Measurements from ENCODE around the gene ZDHHC14.
A peak's percentile ranks its signal among the peaks of the same experiment; 100 is the strongest.

Gene ZDHHC14

DNA sequence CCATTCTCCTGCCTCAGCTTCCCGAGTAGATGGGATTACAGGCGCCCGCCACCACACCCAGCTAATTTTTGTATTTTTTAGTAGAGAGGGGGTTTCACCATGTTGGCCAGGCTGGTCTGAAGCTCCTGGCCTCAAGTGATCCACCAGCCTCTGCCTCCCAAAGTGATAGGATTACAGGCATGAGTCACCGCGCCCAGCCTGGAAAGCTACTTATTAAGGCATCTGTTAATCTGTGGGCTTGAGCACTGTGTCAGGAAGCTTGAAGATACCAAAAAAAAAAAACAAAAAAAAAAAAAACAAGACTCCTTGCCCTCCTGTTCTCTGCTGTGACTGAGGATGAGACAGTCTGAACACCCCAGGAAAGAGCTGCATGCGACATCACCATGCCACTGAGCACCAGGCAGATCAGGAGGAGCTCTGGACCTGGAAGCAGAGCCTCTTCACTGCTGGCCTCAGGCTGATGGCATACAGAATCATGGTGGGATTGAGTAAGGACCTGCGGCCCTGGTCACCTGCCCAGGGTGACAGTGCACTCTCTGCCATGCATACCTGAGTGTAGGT lies 275.5 kb downstream of the ZDHHC14 start:
- Histone ChIP-seq H3K9ac (no peak overlapping the region), H3K36me3 (peaks cover 0 to 63% (median 0%) of the 10 kb centered on the region in 11 experiments; a peak in 9 of 22 replicates), H3K27ac (no peak overlapping the region), H3K4me1 (peaks cover 4 to 27% (median 18%) of the 10 kb centered on the region in 10 experiments; a peak in 19 of 20 replicates), H3K4me3 (no peak overlapping the region), H3K4me2 (no peak overlapping the region), H3K27me3 (no peaks in the 10 kb centered on the region), H4K20me1 (no peaks in the 10 kb centered on the region), H3K9me3 (replicated peaks in 1 of 11) (no peaks in the 10 kb centered on the region)
- no peak for TF ChIP-seq Cebpa-rat (IDR thresholded peaks at IDR 0.05)

DNA sequence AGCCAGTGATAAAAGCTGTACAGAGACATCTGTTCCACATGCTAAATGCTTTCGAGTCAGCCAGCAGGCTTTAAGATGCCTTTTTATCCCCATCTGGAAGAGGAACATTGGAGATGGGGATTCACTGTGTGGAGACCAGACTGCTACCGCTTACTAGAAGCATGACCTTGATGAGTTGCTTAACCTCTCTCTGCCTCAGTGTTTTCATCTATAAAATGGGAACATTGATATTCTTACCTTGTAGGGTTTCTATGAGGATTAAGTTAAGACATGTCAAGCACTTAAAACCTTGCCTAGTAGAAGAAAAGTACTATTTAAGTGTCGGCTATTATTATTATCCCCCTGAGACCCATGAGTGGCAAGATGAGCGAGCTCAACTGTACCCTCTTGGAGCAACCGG lies 276.8 kb downstream of the ZDHHC14 start:
- H3K4me1 ChIP-seq: peaks cover 4 to 30% (median 21%) of the 10 kb centered on the region in 10 experiments; a peak in 19 of 20 replicates
- no peak overlapping the region; a peak in 1 of 22 replicates for H3K4me2 ChIP-seq

DNA sequence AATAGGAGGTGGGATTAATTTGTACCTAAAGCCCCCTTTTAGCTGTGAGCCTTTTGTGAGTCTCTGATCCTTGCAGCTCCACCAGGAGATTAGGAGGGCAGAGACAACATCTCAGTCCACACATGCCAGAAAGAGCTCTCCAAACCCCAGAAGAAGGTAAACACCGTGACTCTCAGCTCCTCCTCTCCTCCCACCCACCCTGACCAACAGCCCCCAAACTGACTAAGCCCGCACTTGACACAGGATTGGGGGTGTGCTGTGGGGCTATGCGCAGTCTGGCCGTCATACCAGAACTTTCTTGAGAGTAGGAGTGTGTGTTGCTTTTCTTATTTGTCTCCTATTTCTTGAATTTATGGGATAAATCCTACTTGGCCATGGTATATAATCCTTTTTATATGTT lies 277.3 kb downstream of the ZDHHC14 start:
- Histone ChIP-seq H3K4me2 (peak overlapping the region in 4 of 11 experiments; percentile 42 to 64 (median 55); a peak in 8 of 22 replicates), H3K27me3 (no peaks in the 10 kb centered on the region), H3K4me1 (peaks cover 4 to 30% (median 21%) of the 10 kb centered on the region in 10 experiments; a peak in 19 of 20 replicates), H4K20me1 (no peaks in the 10 kb centered on the region), H3K9ac (no peak overlapping the region), H3K9me3 (replicated peaks in 1 of 11) (peaks cover 0 to 4% (median 1%) of the 10 kb centered on the region in 11 experiments; a peak in 8 of 22 replicates), H3K36me3 (peaks cover 0 to 62% (median 0%) of the 10 kb centered on the region in 11 experiments; a peak in 9 of 22 replicates), H3K4me3 (no peak overlapping the region), H3K27ac (no peak overlapping the region)
- TF ChIP-seq Cebpa-rat (IDR thresholded peaks at IDR 0.05): no peak

More for the DNA sequence above, 276.8 kb downstream of the ZDHHC14 start:
- Histone ChIP-seq H3K9ac (no peak overlapping the region), H3K36me3 (peaks cover 0 to 60% (median 0%) of the 10 kb centered on the region in 11 experiments; a peak in 9 of 22 replicates), H3K27ac (no peak overlapping the region), H3K27me3 (no peaks in the 10 kb centered on the region), H4K20me1 (no peaks in the 10 kb centered on the region), H3K4me3 (no peak overlapping the region), H3K9me3 (replicated peaks in 1 of 11) (no peaks in the 10 kb centered on the region)
- TF ChIP-seq Cebpa-rat (IDR thresholded peaks at IDR 0.05): no peak

DNA sequence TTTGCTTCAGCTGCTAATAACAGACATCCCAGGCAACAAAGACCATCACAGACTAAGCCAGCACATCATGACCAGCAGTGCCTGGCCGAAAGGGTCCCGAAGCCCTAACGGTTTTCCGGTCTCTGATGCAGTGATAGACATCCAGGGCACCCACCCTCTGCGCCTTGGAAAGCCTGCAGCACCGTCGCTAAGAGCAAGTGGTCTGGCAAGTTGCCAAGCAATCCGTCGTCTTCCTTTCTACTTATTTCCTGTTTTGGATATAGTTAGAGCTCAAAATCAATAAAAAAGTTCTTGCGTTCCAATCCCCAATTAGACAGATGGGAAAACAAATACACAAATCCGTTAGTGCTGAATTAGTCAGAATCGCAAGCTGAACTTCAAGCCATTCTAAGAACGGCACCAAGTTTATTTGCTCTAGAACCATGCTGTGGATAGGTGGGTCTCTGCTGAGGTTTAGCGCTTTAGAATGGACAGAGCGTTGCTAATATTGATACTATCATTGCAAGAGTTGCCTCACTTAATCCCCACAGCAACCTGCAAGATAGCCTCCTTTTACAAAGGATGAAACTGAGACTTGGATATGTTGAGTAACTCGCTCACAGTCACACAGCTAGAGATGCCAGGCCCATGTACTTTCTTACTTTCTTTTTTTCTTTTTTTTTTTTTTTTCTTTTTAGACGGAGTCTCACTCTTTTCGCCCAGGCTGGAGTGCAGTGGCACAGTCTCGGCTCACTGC lies 278.7 kb downstream of the ZDHHC14 start:
- no peak overlapping the region for H3K4me3 ChIP-seq
- peaks cover 4 to 30% (median 21%) of the 10 kb centered on the region in 10 experiments; a peak in 19 of 20 replicates for H3K4me1 ChIP-seq
- no peaks in the 10 kb centered on the region for H3K27me3 ChIP-seq
- peaks cover 0 to 56% (median 0%) of the 10 kb centered on the region in 11 experiments; a peak in 8 of 22 replicates for H3K36me3 ChIP-seq
- no peak for TF ChIP-seq Cebpa-rat (IDR thresholded peaks at IDR 0.05)
- H3K27ac ChIP-seq: no peak overlapping the region
- H4K20me1 ChIP-seq: no peaks in the 10 kb centered on the region
- peaks cover 0 to 15% (median 9%) of the 10 kb centered on the region in 11 experiments; a peak in 13 of 22 replicates for H3K9me3 ChIP-seq (replicated peaks in 1 of 11)
- no peak overlapping the region for H3K9ac ChIP-seq
- peak overlapping the region; percentile 15 to 66 (median 50); a peak in 21 of 22 replicates for H3K4me2 ChIP-seq

DNA sequence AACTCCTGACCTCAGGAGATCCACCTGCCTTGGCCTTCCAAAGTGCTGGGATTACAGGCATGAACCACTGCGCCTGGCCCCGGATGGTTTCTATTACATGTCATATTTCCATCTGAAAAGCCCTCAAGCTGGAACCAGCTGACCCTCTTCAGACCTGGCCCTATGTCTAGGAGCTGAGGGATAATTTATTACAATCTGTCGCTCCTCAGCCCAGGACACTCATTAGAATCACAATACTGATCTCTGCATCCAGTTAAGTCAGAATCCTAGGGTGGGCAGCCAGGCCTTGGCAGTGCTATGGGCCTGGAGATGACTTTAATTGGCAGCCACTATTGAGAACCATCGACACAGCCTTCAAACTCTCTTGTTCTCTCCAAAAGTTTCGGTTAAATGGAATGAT lies 279.4 kb downstream of the ZDHHC14 start:
- peaks cover 0 to 48% (median 0%) of the 10 kb centered on the region in 11 experiments; a peak in 8 of 22 replicates for H3K36me3 ChIP-seq
- H3K4me2 ChIP-seq: no peak overlapping the region
- no peak overlapping the region for H3K4me3 ChIP-seq
- peaks cover 0 to 15% (median 9%) of the 10 kb centered on the region in 11 experiments; a peak in 13 of 22 replicates for H3K9me3 ChIP-seq (replicated peaks in 1 of 11)
- H3K4me1 ChIP-seq: peaks cover 4 to 30% (median 21%) of the 10 kb centered on the region in 10 experiments; a peak in 19 of 20 replicates
- TF ChIP-seq Cebpa-rat (IDR thresholded peaks at IDR 0.05): no peak
- H3K27ac ChIP-seq: no peak overlapping the region
- no peaks in the 10 kb centered on the region for H3K27me3 ChIP-seq
- no peaks in the 10 kb centered on the region for H4K20me1 ChIP-seq
- no peak overlapping the region for H3K9ac ChIP-seq

DNA sequence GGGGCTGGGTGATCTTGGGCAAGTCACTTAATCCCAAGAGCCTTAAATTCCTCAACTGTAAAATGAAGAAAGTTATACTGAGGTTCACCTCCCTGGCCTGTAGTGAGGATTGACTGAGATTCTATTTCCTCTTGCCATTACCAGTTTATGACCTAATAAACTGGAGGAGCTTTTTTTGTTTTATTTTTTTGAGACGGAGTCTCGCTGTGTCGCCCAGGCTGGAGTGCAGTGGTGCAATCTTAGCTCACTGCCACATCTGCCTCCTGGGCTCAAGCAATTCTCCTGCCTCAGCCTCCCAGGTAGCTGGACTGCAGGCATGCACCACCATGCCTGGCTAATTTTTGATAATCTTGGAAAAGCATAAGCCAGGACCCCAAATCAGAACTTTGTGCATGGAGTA lies 280.7 kb downstream of the ZDHHC14 start:
- Histone ChIP-seq H3K4me2 (peak overlapping the region in 5 of 11 experiments; percentile 6 to 23 (median 14); a peak in 6 of 22 replicates), H3K4me1 (peaks cover 4 to 30% (median 21%) of the 10 kb centered on the region in 10 experiments; a peak in 19 of 20 replicates), H3K9me3 (replicated peaks in 1 of 11) (peaks cover 0 to 15% (median 9%) of the 10 kb centered on the region in 11 experiments; a peak in 13 of 22 replicates), H3K27me3 (no peaks in the 10 kb centered on the region), H4K20me1 (no peaks in the 10 kb centered on the region), H3K36me3 (peaks cover 0 to 38% (median 0%) of the 10 kb centered on the region in 11 experiments; a peak in 8 of 22 replicates), H3K27ac (no peak overlapping the region), H3K4me3 (no peak overlapping the region), H3K9ac (no peak overlapping the region)
- TF ChIP-seq Cebpa-rat (IDR thresholded peaks at IDR 0.05): no peak

DNA sequence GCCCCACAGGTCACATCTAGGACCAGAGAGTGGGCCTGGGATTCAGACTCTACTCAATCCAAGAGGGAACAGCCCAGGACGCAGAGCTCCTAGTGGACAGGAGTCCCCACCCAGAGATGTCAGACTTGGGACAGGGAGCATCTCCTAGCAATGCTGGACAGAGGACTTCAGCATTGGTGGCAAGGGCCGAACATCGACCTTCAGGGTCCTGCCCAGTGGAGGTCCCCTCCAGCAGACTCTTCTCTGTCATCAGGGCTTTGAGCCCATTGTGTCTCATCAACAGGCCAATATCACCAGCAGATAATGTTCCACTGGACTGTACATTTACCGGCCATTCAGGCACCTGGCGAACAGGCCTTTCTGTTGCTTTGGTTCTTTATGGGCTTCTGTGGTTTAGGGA lies 282.3 kb downstream of the ZDHHC14 start:
- Histone ChIP-seq H3K4me2 (no peak overlapping the region), H3K4me3 (no peak overlapping the region), H3K9me3 (replicated peaks in 1 of 11) (peaks cover 0 to 15% (median 9%) of the 10 kb centered on the region in 11 experiments; a peak in 13 of 22 replicates), H3K27me3 (no peaks in the 10 kb centered on the region), H3K4me1 (peaks cover 12 to 36% (median 24%) of the 10 kb centered on the region in 10 experiments), H3K9ac (no peak overlapping the region), H3K27ac (no peak overlapping the region), H4K20me1 (no peaks in the 10 kb centered on the region), H3K36me3 (peaks cover 0 to 26% (median 0%) of the 10 kb centered on the region in 11 experiments; a peak in 7 of 22 replicates)
- no peak for TF ChIP-seq Cebpa-rat (IDR thresholded peaks at IDR 0.05)

DNA sequence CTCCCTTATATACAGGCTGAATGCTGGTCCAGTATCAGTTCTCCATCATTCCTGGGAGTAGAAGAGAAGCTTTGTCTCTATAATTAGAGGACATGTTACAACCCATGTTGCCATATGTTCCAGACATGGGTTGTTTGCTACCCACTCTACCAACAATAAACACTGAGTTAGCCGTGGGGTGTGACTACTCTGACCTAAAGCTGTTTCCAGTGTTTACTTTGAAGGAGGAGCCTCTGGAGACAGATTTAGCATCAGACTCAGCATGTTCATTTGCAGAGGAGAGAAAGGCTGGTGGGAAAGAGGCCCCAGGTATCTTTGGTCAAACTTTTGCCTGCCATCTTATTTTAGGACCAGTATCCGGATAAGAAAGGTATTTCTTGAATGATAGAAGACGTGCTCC lies 284.2 kb downstream of the ZDHHC14 start:
- no peak overlapping the region for H3K9ac ChIP-seq

DNA sequence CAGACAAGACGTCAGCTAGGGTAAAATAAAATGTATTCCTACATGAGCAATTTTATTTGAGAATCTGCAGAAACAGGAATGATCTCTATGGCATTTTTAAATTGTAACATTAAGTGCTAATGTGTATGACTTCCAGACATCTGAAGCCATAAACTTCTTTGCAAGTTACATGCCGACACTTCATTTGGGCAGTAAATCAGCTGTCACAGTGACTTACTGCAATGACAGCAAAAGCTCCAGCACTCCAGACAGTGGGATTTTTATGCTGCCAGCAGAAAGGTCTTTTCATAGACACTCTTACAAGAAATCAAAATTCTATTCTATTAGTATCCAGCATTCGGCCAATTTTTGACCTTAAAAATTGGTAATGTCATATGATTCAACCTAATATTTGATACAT lies 285.7 kb downstream of the ZDHHC14 start:
- Histone ChIP-seq H3K36me3 (peaks cover 0 to 23% (median 0%) of the 10 kb centered on the region in 11 experiments; a peak in 7 of 22 replicates), H3K27me3 (no peaks in the 10 kb centered on the region), H3K9ac (no peak overlapping the region), H3K4me2 (0 out of 22 replicates have a peak overlapping the region, but pooled peaks of 1 of the 11 experiments have one; percentile 63), H3K4me3 (no peak overlapping the region), H3K4me1 (peaks cover 14 to 29% (median 21%) of the 10 kb centered on the region in 10 experiments), H3K27ac (no peak overlapping the region), H4K20me1 (no peaks in the 10 kb centered on the region), H3K9me3 (replicated peaks in 1 of 11) (peaks cover 0 to 15% (median 9%) of the 10 kb centered on the region in 11 experiments; a peak in 13 of 22 replicates)
- no peak for TF ChIP-seq Cebpa-rat (IDR thresholded peaks at IDR 0.05)

More for the DNA sequence above, 284.2 kb downstream of the ZDHHC14 start:
- Histone ChIP-seq H3K9me3 (replicated peaks in 1 of 11) (peaks cover 0 to 15% (median 9%) of the 10 kb centered on the region in 11 experiments; a peak in 13 of 22 replicates), H3K36me3 (peaks cover 0 to 23% (median 0%) of the 10 kb centered on the region in 11 experiments; a peak in 7 of 22 replicates), H3K4me1 (peaks cover 16 to 30% (median 22%) of the 10 kb centered on the region in 10 experiments), H3K4me3 (no peak overlapping the region), H3K27ac (no peak overlapping the region), H3K4me2 (no peak overlapping the region), H4K20me1 (no peaks in the 10 kb centered on the region), H3K27me3 (no peaks in the 10 kb centered on the region)
- no peak for TF ChIP-seq Cebpa-rat (IDR thresholded peaks at IDR 0.05)

All from BLaER1 treated with 17β-estradiol and CSF1 and Interleukin-3, amounts not matched to agents 10 nM and 100 nM (cell line).